Suprapubic skin (tissue), 4 donors: ENCODE data around the gene SLC6A7.

Experiments used
- EP300 ChIP-seq: sonication (generic); formaldehyde crosslinking; IDR thresholded peaks from one replicate; pipeline ENCODE4 v1.6.1; 2017; ENCODE audit warnings: antibody characterized with exemption
- POLR2A ChIP-seq, 2 donors: fragments of 450-650 bp; IDR thresholded peaks; one replicate each; pipeline ENCODE4 v1.6.1; 2017; ENCODE audit warnings: antibody characterized with exemption in 2 of 2, mild to moderate bottlenecking in 2 of 2, moderate library complexity in 2 of 2
- POLR2AphosphoS5 ChIP-seq, 3 donors: sonication (generic); formaldehyde crosslinking; IDR thresholded peaks; one replicate each; pipeline ENCODE4 v1.6.1; 2017; ENCODE audit warnings: antibody characterized with exemption in 3 of 3
- TF ChIP-seq, protein P1 (sequence below), 2 donors: fragments of 200-600 bp in 1 of 2; fragments of 450-650 bp in 1 of 2; sonication (generic) in 1 of 2; IDR thresholded peaks; one replicate each; pipeline ENCODE4 v1.5.1; 2016 to 2019; ENCODE audit warnings: antibody characterized with exemption in 2 of 2, mild to moderate bottlenecking in 1 of 2, moderate library complexity in 1 of 2

DNA sequence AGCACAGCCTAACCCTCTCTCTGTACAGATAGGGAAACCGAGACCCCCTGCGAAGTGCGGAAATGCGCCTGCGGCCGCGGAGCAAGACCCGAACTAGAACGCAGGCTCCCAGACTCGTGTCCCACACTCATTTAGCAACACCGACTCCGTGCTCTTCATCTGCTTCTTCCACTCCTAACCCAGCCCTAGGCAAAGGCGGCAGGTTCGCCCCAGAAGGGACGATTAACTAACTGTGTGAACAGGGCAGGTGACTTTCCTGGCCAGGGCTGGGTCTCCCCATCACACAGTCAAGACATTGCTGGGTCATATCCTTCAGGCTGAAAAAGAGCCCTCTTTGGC lies 22.4 kb upstream of the SLC6A7 start:
- TF ChIP-seq, protein P1, sequence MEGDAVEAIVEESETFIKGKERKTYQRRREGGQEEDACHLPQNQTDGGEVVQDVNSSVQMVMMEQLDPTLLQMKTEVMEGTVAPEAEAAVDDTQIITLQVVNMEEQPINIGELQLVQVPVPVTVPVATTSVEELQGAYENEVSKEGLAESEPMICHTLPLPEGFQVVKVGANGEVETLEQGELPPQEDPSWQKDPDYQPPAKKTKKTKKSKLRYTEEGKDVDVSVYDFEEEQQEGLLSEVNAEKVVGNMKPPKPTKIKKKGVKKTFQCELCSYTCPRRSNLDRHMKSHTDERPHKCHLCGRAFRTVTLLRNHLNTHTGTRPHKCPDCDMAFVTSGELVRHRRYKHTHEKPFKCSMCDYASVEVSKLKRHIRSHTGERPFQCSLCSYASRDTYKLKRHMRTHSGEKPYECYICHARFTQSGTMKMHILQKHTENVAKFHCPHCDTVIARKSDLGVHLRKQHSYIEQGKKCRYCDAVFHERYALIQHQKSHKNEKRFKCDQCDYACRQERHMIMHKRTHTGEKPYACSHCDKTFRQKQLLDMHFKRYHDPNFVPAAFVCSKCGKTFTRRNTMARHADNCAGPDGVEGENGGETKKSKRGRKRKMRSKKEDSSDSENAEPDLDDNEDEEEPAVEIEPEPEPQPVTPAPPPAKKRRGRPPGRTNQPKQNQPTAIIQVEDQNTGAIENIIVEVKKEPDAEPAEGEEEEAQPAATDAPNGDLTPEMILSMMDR (IDR thresholded peaks at IDR 0.05), result no peak
- no peak for TF ChIP-seq POLR2AphosphoS5 (IDR thresholded peaks at IDR 0.05)
- no peak for TF ChIP-seq POLR2A (IDR thresholded peaks at IDR 0.05)
- TF ChIP-seq EP300, result no peak
